ENCODE data around the gene ADPRS.

ADPRS gene

DNA sequence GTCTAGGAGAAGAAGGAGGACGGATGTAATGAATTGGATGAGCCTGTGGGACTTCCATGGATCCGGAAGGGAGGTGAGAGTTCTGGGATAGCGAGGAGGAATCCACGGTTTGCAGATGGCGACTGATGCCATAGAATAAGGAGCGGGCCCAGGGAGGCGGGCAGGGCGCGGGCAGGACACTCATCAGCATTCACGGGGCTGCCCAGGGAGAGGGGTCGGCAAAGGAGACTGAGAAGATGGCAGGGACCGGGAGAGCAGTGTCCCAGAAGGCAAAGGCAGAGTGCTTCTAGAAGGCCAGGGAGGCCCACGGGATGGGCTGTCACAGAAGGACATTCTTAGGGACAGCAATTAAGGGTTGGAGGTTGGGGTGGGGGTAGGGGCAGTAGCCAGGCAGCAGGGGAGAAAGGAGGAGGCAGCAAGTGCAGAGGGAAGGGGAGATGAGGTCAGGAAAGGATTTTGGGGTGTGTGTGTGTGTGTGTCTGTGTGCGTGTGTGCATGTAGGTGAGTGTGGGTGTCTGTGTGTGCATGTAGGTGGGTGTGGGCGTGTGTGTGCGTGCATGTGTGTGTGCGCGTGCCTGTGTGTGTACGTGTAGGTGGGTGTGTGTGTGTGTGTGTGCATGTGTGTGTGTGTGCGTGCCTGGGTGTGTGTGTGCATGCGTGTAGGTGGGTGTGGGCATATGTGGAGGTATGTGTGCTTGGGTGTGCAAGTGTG, 37.5 kb downstream of the ADPRS start:
- TF ChIP-seq, protein P1, sequence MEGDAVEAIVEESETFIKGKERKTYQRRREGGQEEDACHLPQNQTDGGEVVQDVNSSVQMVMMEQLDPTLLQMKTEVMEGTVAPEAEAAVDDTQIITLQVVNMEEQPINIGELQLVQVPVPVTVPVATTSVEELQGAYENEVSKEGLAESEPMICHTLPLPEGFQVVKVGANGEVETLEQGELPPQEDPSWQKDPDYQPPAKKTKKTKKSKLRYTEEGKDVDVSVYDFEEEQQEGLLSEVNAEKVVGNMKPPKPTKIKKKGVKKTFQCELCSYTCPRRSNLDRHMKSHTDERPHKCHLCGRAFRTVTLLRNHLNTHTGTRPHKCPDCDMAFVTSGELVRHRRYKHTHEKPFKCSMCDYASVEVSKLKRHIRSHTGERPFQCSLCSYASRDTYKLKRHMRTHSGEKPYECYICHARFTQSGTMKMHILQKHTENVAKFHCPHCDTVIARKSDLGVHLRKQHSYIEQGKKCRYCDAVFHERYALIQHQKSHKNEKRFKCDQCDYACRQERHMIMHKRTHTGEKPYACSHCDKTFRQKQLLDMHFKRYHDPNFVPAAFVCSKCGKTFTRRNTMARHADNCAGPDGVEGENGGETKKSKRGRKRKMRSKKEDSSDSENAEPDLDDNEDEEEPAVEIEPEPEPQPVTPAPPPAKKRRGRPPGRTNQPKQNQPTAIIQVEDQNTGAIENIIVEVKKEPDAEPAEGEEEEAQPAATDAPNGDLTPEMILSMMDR (conservative IDR thresholded peaks at IDR 0.05; ENCODE audit: low read depth), result no peak
- POLR2A ChIA-PET (ENCODE audit: low non-redundant PET), result no interaction called here
- no peak overlapping the region for H3K27ac ChIP-seq
- CTCF ChIA-PET, result no interaction called here
- DNase-seq (ENCODE audit: low spot score), result no peak

DNA sequence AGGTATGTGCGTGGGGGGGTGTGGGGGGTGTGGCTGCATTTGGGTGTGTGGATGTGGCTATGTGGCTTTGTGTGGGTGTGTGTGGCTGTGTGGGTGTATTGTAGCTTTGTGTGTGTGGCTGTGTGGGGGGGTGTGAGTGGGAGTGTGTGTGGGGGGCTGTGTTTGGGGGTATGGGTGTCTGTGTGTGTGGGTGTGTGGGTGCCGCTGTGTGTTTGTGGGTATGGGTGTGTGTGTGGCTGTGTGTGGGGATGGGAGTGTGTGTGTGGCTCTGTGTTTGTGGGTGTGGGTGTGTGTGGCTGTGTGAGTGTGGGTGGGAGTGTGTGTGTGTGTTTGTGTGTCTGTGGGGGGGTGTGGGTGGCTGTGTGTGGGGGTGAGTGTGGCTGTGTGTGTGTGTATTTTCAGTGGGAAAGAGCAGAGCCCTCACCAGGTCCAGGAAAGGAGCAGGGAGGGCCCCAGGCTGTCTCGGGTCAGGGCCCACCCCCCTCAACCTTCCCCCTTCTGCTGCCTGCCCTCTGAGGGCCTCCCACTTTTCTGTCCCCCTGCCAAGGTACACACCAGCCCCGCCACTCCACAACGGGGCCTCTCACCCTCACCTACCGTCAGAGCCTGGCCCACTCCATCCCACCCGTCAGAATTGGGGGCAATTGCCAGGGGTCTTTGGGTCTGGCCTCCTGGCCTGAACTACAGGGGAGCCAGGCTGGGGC, 38.3 kb downstream of the ADPRS start:
- ChIA-PET CTCF (interaction anchor here (0.7 kb wide), 1 partner anchor 302 kb away, joined by 4 read pairs; no protein-coding TSS in a partner anchor), POLR2A (ENCODE audit: low non-redundant PET) (no interaction called here)
- DNase-seq (ENCODE audit: low spot score), result no peak
- H3K27ac ChIP-seq, result no peak overlapping the region
- TF ChIP-seq, protein P1 (conservative IDR thresholded peaks at IDR 0.05; ENCODE audit: low read depth), result no peak

DNA sequence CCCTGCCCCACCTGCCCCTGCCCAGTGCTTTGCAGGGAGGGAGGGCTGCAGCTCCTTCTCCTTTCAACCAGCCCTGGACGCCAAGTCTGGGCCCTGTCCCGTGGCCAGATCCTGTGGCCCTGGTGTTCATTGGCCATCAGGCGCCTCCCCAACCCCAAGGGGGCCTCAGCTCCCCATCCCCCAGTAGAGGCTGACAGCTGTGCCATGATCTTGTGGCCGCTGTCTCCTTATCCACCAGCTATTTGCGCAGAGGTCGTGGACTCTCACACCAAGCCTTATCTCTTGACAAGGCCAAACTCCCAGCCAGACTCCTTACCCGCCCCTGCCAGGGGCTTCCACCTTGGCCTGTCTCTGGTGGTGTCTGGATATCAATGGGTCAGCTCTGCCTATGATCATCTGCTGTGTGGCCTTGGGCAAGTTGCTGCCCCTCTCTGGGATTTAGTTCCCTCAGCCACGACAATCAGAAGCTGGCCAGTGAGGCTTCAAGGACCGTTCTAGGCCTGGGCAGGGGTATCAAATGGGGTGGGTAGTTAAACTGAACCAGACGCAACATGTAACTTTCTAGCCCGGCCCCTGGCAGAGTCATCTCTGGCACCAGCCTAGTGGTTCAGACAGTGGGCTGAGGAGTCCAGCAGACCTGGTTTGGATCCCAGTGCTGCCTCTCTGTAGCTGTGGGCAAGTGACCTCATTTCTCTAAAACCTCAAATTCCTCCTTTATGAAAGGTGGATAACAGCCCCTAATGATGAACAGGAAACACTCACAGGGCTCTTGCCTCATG, 39.6 kb downstream of the ADPRS start:
- CTCF ChIA-PET, result no interaction called here
- no peak overlapping the region; the same call in 1 of the 2 replicates for H3K27ac ChIP-seq
- TF ChIP-seq, protein P1 (conservative IDR thresholded peaks at IDR 0.05; ENCODE audit: low read depth), result no peak
- POLR2A ChIA-PET (ENCODE audit: low non-redundant PET), result no interaction called here
- no peak for DNase-seq (ENCODE audit: low spot score)

DNA sequence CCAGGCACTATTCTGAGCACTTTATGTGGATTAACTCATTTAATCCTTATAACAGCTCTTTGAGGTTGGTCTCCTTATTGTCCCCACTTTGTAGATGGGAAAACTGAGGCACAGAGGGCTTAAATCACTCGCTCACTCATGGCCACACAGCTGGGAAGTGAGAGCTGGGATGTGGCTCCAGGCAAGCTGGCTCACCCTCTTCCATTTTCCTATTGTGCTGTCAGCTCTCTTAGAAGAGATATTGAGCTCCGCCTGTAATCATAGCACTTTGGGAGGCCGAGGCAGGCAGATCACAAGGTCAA, 40.2 kb downstream of the ADPRS start:
- CTCF ChIA-PET, result no interaction called here
- TF ChIP-seq, protein P1 (conservative IDR thresholded peaks at IDR 0.05; ENCODE audit: low read depth), result no peak
- H3K27ac ChIP-seq, result no peak overlapping the region; the same call in 1 of the 2 replicates
- POLR2A ChIA-PET (ENCODE audit: low non-redundant PET), result no interaction called here
- DNase-seq (ENCODE audit: low spot score), result no peak

DNA sequence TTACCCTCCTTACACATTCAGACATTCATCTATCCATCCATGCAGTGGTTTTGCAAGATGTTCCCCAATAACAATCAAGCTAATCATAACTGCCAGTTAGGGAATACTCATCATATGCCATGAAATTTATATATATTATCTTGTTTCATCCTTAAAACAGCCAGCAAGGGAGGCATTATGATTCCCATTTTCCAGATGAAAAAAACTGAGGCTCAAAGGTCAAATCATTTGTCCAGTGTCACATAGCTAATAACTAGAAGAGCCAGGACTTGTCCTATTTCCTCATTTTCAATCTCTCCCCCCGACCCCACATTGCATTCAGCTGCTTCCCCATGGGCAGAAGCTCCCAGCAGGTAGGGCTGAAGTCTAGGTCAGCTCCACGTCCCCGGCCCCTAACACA, 43.3 kb downstream of the ADPRS start:
- ChIA-PET POLR2A (ENCODE audit: low non-redundant PET) (no interaction called here), CTCF (no interaction called here)

DNA sequence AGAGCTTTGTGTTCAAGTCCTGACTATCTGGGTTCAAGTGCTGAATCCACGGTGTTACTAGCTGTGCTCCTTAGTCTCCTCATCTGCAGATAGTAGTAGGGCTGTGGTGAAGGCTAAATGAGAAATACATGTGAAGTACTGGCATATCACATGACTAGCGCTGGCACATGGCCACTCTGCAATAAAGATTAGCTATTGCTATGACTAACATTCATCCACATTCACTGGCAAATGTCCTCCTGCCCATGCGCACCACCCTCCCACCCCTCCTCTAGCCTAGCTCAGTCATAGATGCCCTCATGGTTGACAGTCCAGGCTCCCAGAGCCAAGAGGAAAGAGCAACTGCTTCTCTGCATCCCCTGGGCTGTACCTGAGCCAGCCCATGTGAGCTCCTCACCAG, 44.8 kb downstream of the ADPRS start:
- CTCF ChIA-PET, result interaction anchor here (1.7 kb wide), 1 partner anchor 16 kb away, joined by 6 read pairs; no protein-coding TSS in a partner anchor
- TF ChIP-seq, protein P1 (conservative IDR thresholded peaks at IDR 0.05; ENCODE audit: low read depth), result no peak
- POLR2A ChIA-PET (ENCODE audit: low non-redundant PET), result interaction anchor here (0.6 to 0.7 kb wide), 2 partner anchors 63 to 254 kb away, joined by 3 to 4 read pairs; no protein-coding TSS in a partner anchor
- H3K27ac ChIP-seq, result peak overlapping the region; percentile 84
- peak; percentile 96 for DNase-seq (ENCODE audit: low spot score)

More for the DNA sequence above, 43.3 kb downstream of the ADPRS start:
- TF ChIP-seq, protein P1 (conservative IDR thresholded peaks at IDR 0.05; ENCODE audit: low read depth), result no peak
- peak overlapping the region; percentile 84; the same call in 1 of the 2 replicates for H3K27ac ChIP-seq
- DNase-seq (ENCODE audit: low spot score), result no peak
